K562 (cell line): ENCODE measurements around the gene DOK1. TPM values are rescaled to one million over a fixed set of nuclear protein-coding genes. Genes with fewer than 3 reads are reported as not detected.

ENCODE experiments used
- BRF1 ChIP-seq: IDR thresholded peaks from 3 replicates; pipeline ENCODE4 v1.6.1; 2011; ENCODE audit warnings: borderline replicate concordance, mild to moderate bottlenecking; ENCODE audit not compliant: insufficient read length; ENCODE audit errors: extremely low read depth
- CBFB ChIP-seq: sonication (generic); formaldehyde crosslinking; IDR thresholded peaks from 2 replicates; pipeline ENCODE4 v1.4.0; 2020; ENCODE audit warnings: mild to moderate bottlenecking, missing genetic modification reagents
- CBX5 ChIP-seq: IDR thresholded peaks from 2 replicates; pipeline ENCODE4 v1.6.1; 2014; ENCODE audit warnings: low read depth, borderline replicate concordance
- HNRNPH1 ChIP-seq: fragments of 200-400 bp; formaldehyde crosslinking; optimal IDR thresholded peaks from 2 replicates; pipeline ENCODE3; 2017; ENCODE audit warnings: low read depth, mild to moderate bottlenecking, low read length, moderate library complexity
- JUN ChIP-seq, 2 experiments: sonication (generic) in 1 of 2; formaldehyde crosslinking in 1 of 2; IDR thresholded peaks; 2 replicates each; pipeline versions ENCODE4 v1.6.1 to v1.8.0; 2012 to 2022; ENCODE audit warnings: borderline replicate concordance in 2 of 2, mild to moderate bottlenecking in 2 of 2, improper control_type of control experiment in 1 of 2, low read depth in 1 of 2, low read length in 1 of 2, missing genetic modification reagents in 1 of 2
- KDM5B ChIP-seq: fragments of 200-600 bp; sonication (generic); IDR thresholded peaks from 2 replicates; pipeline ENCODE4 v1.6.1; 2012; ENCODE audit warnings: low read depth, mild to moderate bottlenecking, moderate library complexity, low read length, control low read depth, inconsistent platforms; ENCODE audit not compliant: insufficient replicate concordance
- KLF13 ChIP-seq: fragments of 450-650 bp; IDR thresholded peaks from 2 replicates; pipeline ENCODE4 v1.6.1; 2016; ENCODE audit warnings: missing genetic modification characterization, low read depth, mild to moderate bottlenecking, missing compliant biosample characterization, moderate library complexity, borderline replicate concordance
- MBD2 ChIP-seq: sonication (generic); IDR thresholded peaks from 2 replicates; pipeline ENCODE4 v1.6.1; 2016; ENCODE audit warnings: low read depth, borderline replicate concordance
- NR2C1 ChIP-seq, 2 experiments: fragments of 450-650 bp; IDR thresholded peaks; 2 replicates each; pipeline ENCODE4 v1.6.1; 2017; ENCODE audit warnings: mild to moderate bottlenecking in 2 of 2, antibody characterized with exemption in 1 of 2, inconsistent platforms in 1 of 2, missing compliant biosample characterization in 1 of 2, missing genetic modification characterization in 1 of 2
- PRPF4 ChIP-seq: fragments of 200-400 bp; formaldehyde crosslinking; IDR thresholded peaks from one replicate; pipeline ENCODE4 v1.6.1; 2017; ENCODE audit warnings: low read length, low read depth, mild to moderate bottlenecking; ENCODE audit not compliant: insufficient read depth, poor library complexity, severe bottlenecking
- RBM22 ChIP-seq: fragments of 200-400 bp; formaldehyde crosslinking; IDR thresholded peaks from 2 replicates; pipeline ENCODE4 v1.6.1; 2018; ENCODE audit warnings: low read length, low read depth; ENCODE audit not compliant: poor library complexity, severe bottlenecking
- SAFB ChIP-seq: fragments of 200-400 bp; formaldehyde crosslinking; IDR thresholded peaks from 2 replicates; pipeline ENCODE4 v1.6.1; 2017; ENCODE audit warnings: low read depth, low read length, borderline replicate concordance
- SMARCA4 ChIP-seq: fragments of 450-650 bp; IDR thresholded peaks from 2 replicates; pipeline ENCODE4 v1.6.1; 2016
- U2AF2 ChIP-seq: fragments of 200-400 bp; formaldehyde crosslinking; optimal IDR thresholded peaks from 2 replicates; pipeline ENCODE3; 2017; ENCODE audit warnings: low read depth, mild to moderate bottlenecking, low read length
- ZBTB17 ChIP-seq: fragments of 450-650 bp; formaldehyde crosslinking; IDR thresholded peaks from 2 replicates; pipeline ENCODE4 v1.4.0; 2020; ENCODE audit warnings: mild to moderate bottlenecking
- ZNF717 ChIP-seq: fragments of 250-450 bp; sonication (Bioruptor Pico); IDR thresholded peaks from 2 replicates; pipeline ENCODE4 v1.5.0; 2021
- polyA plus RNA-seq, 8 experiments: library from polyadenylated mRNA; depleted of rRNA in 4 of 8; stranded (reverse) in 5 of 8; unstranded in 3 of 8; fragments of >200 nt; fragmentation: Nextera tagmentation in 2 of 8; fragmentation: Illumina TruSeq in 1 of 8; extraction: Ambion mirVana in 2 of 8; extraction: Trizol in 1 of 8; gene quantifications; 2 replicates each; pipeline versions ENCODE4 v1.2.1 to v1.2.3, GENCODE V29; 2011 to 2014; ENCODE audit warnings: inconsistent platforms in 1 of 8, missing spikeins in 1 of 8
- total RNA-seq, 7 experiments: library from RNA; depleted of rRNA in 6 of 7; stranded (reverse); fragments of >200 nt in 6 of 7; fragmentation: Illumina TruSeq in 2 of 7; extraction: Trizol in 2 of 7; gene quantifications; 2 replicates each; pipeline versions ENCODE4 v1.2.1 to v1.2.3, GENCODE V29; 2011 to 2021; ENCODE audit warnings: low replicate concordance in 1 of 7
- TF ChIP-seq, protein P1 (sequence below): fragments of 450-650 bp; formaldehyde crosslinking; IDR thresholded peaks from 2 replicates; pipeline ENCODE4 v1.4.0; 2020; ENCODE audit warnings: mild to moderate bottlenecking, moderate library complexity
- TF ChIP-seq, protein P2 (sequence below): IDR thresholded peaks from 2 replicates; pipeline ENCODE4 v1.6.1; 2014; ENCODE audit warnings: antibody characterized with exemption
- TF ChIP-seq, protein P3 (sequence below), 2 experiments: fragments of 450-650 bp; IDR thresholded peaks; 2 replicates each; pipeline ENCODE4 v1.6.1; 2016
- TF ChIP-seq, protein P4 (sequence below): fragments of 250-450 bp; sonication (Bioruptor Pico); IDR thresholded peaks from 2 replicates; pipeline ENCODE4 v1.9.0; 2021; ENCODE audit warnings: mild to moderate bottlenecking, inconsistent platforms

The DOK1 gene
- total and polyA plus RNA-seq, 9 of the 15 experiments (the other 6 are each of a cell fraction or from before 2014, with no cell fraction given), result 0.59 to 36.4 (median 16.1) TPM

GRCh38 chr2:74573747-74574562 is 19.4 kb downstream of the DOK1 start (continued):
- TF ChIP-seq BRF1, result no peak
- TF ChIP-seq JUN (IDR thresholded peaks at IDR 0.05; ENCODE audit: borderline replicate concordance, low read depth, low read length), result no peak
- no peak for TF ChIP-seq JUN (CRISPR knock-in tag; IDR thresholded peaks at IDR 0.05; ENCODE audit: borderline replicate concordance)
- no peak for TF ChIP-seq NR2C1 (IDR thresholded peaks at IDR 0.05)
- 0 out of 2 replicates have a peak, but pooled peaks have one; percentile 18 for TF ChIP-seq NR2C1 (tag; IDR thresholded peaks at IDR 0.05)
- TF ChIP-seq KDM5B, result peak; percentile 41
- TF ChIP-seq ZBTB17, result no peak
- TF ChIP-seq KLF13 (tag), result no peak
- TF ChIP-seq PRPF4, result no peak
- no peak for TF ChIP-seq HNRNPH1
- TF ChIP-seq RBM22, result no peak
- TF ChIP-seq, protein P1, sequence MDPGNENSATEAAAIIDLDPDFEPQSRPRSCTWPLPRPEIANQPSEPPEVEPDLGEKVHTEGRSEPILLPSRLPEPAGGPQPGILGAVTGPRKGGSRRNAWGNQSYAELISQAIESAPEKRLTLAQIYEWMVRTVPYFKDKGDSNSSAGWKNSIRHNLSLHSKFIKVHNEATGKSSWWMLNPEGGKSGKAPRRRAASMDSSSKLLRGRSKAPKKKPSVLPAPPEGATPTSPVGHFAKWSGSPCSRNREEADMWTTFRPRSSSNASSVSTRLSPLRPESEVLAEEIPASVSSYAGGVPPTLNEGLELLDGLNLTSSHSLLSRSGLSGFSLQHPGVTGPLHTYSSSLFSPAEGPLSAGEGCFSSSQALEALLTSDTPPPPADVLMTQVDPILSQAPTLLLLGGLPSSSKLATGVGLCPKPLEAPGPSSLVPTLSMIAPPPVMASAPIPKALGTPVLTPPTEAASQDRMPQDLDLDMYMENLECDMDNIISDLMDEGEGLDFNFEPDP (CRISPR knock-in tag), result no peak
- TF ChIP-seq, protein P2, sequence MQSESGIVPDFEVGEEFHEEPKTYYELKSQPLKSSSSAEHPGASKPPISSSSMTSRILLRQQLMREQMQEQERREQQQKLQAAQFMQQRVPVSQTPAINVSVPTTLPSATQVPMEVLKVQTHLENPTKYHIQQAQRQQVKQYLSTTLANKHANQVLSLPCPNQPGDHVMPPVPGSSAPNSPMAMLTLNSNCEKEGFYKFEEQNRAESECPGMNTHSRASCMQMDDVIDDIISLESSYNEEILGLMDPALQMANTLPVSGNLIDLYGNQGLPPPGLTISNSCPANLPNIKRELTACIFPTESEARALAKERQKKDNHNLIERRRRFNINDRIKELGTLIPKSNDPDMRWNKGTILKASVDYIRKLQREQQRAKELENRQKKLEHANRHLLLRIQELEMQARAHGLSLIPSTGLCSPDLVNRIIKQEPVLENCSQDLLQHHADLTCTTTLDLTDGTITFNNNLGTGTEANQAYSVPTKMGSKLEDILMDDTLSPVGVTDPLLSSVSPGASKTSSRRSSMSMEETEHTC, result no peak
- TF ChIP-seq CBFB (CRISPR knock-in tag), result no peak
- no peak for TF ChIP-seq U2AF2
- TF ChIP-seq MBD2, result no peak
- no peak for TF ChIP-seq ZNF717 (CRISPR knock-in tag)
- TF ChIP-seq, protein P3, sequence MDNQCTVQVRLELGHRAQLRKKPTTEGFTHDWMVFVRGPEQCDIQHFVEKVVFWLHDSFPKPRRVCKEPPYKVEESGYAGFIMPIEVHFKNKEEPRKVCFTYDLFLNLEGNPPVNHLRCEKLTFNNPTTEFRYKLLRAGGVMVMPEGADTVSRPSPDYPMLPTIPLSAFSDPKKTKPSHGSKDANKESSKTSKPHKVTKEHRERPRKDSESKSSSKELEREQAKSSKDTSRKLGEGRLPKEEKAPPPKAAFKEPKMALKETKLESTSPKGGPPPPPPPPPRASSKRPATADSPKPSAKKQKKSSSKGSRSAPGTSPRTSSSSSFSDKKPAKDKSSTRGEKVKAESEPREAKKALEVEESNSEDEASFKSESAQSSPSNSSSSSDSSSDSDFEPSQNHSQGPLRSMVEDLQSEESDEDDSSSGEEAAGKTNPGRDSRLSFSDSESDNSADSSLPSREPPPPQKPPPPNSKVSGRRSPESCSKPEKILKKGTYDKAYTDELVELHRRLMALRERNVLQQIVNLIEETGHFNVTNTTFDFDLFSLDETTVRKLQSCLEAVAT (IDR thresholded peaks at IDR 0.05), result no peak
- TF ChIP-seq, protein P4, sequence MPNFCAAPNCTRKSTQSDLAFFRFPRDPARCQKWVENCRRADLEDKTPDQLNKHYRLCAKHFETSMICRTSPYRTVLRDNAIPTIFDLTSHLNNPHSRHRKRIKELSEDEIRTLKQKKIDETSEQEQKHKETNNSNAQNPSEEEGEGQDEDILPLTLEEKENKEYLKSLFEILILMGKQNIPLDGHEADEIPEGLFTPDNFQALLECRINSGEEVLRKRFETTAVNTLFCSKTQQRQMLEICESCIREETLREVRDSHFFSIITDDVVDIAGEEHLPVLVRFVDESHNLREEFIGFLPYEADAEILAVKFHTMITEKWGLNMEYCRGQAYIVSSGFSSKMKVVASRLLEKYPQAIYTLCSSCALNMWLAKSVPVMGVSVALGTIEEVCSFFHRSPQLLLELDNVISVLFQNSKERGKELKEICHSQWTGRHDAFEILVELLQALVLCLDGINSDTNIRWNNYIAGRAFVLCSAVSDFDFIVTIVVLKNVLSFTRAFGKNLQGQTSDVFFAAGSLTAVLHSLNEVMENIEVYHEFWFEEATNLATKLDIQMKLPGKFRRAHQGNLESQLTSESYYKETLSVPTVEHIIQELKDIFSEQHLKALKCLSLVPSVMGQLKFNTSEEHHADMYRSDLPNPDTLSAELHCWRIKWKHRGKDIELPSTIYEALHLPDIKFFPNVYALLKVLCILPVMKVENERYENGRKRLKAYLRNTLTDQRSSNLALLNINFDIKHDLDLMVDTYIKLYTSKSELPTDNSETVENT, result no peak
- TF ChIP-seq CBX5, result no peak
- peak; percentile 44; the same call in 1 of the 2 replicates for TF ChIP-seq SMARCA4
- TF ChIP-seq SAFB, result no peak
